K562 (cell line): ENCODE measurements around the gene TBX10. TPM values are rescaled to one million over a fixed set of nuclear protein-coding genes. Genes with fewer than 3 reads are reported as not detected.
A peak's percentile ranks its signal among the peaks of the same experiment; 100 is the strongest.

Source experiments
- E2F6 ChIP-seq, 2 experiments: IDR thresholded peaks; 2 replicates each; pipeline ENCODE4 v1.6.1; 2011; ENCODE audit warnings: borderline replicate concordance in 1 of 2, control low read depth in 1 of 2, low read depth in 1 of 2, low read length in 1 of 2, mild to moderate bottlenecking in 1 of 2, mixed read lengths in 1 of 2, moderate library complexity in 1 of 2; ENCODE audit not compliant: insufficient read depth in 1 of 2, insufficient read length in 1 of 2, poor library complexity in 1 of 2, severe bottlenecking in 1 of 2; ENCODE audit errors: extremely low read depth in 1 of 2
- FOXJ3 ChIP-seq: sonication (generic); formaldehyde crosslinking; IDR thresholded peaks from 2 replicates; pipeline ENCODE4 v1.4.0; 2020; ENCODE audit warnings: mild to moderate bottlenecking, missing genetic modification reagents
- NKRF ChIP-seq: fragments of 450-650 bp; IDR thresholded peaks from 2 replicates; pipeline ENCODE4 v1.6.1; 2016; ENCODE audit warnings: borderline replicate concordance
- ZKSCAN1 ChIP-seq: fragments of 150-350 bp; IDR thresholded peaks from 2 replicates; pipeline ENCODE4 v1.6.1; 2016; ENCODE audit warnings: low read depth, low read length
- ZNF134 ChIP-seq: fragments of 250-450 bp; sonication (Bioruptor Pico); conservative IDR thresholded peaks from 2 replicates; pipeline ENCODE4 v1.4.0; 2020
- polyA plus RNA-seq, 8 experiments: library from polyadenylated mRNA; depleted of rRNA in 4 of 8; stranded (reverse) in 5 of 8; unstranded in 3 of 8; fragments of >200 nt; fragmentation: Nextera tagmentation in 2 of 8; fragmentation: Illumina TruSeq in 1 of 8; extraction: Ambion mirVana in 2 of 8; extraction: Trizol in 1 of 8; gene quantifications; 2 replicates each; pipeline versions ENCODE4 v1.2.1 to v1.2.3, GENCODE V29; 2011 to 2014; ENCODE audit warnings: inconsistent platforms in 1 of 8, missing spikeins in 1 of 8
- total RNA-seq, 7 experiments: library from RNA; depleted of rRNA in 6 of 7; stranded (reverse); fragments of >200 nt in 6 of 7; fragmentation: Illumina TruSeq in 2 of 7; extraction: Trizol in 2 of 7; gene quantifications; 2 replicates each; pipeline versions ENCODE4 v1.2.1 to v1.2.3, GENCODE V29; 2011 to 2021; ENCODE audit warnings: low replicate concordance in 1 of 7

TBX10 gene
- total and polyA plus RNA-seq, 9 of the 15 experiments (the other 6 are each of a cell fraction or from before 2014, with no cell fraction given): not detected

GRCh38 chr11:67630228-67630942 is 9.2 kb downstream of the TBX10 start (continued):
- TF ChIP-seq NKRF (peak; percentile 86; the same call in 1 of the 2 replicates), FOXJ3 (no peak), E2F6 (IDR thresholded peaks at IDR 0.05; ENCODE audit: borderline replicate concordance in 1 of 2, extremely low read depth in 1 of 2, insufficient read depth in 1 of 2, insufficient read length in 1 of 2, low read depth in 1 of 2, low read length in 1 of 2, poor library complexity in 1 of 2, severe bottlenecking in 1 of 2) (peak; percentile 30 to 33), ZNF134 (CRISPR knock-in tag) (no peak), ZKSCAN1 (0 out of 2 replicates have a peak, but pooled peaks have one; percentile 29)
